Effector CD8-positive, alpha-beta T cell (primary cell): Measurements from ENCODE around the gene IL1B.
"Not testable (repeated sequence)": the region's sequence is repeated elsewhere in the genome, so short reads cannot be mapped to it uniquely, and the experiment has no call there.

Source experiments
- DNase-seq: peaks from one replicate; lab custom pipeline; 2025; lab: John Stamatoyannopoulos, UW

The IL1B gene

DNA sequence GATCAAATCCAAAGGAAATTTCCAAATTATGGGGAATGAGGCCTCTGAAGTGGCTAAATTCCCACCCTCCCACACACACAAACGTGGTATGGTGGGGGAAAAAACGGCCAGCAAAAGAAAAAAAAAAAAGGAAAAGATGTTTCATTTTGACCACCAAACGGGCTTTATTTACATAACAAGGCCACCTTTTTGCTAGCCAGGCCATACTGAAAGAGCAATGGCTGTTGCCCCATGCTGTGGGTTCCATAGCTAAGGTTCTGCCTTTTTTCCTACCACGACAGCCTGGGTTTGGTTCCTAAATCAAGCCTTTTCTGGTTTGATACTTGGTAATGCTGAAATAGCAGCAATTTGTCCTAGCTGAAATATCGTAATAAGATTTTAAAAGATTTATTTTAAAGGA lies 14.0 kb upstream of the IL1B start:
- DNase-seq = no peak

- DNase-seq = no peak
Observed at GRCh38 chr2:112849956-112850355, 13.4 kb upstream of the IL1B start.

- DNase-seq = no peak
Observed at GRCh38 chr2:112848833-112849232, 12.3 kb upstream of the IL1B start.

- DNase-seq = no peak
Observed at GRCh38 chr2:112846031-112846430, 9.5 kb upstream of the IL1B start.

DNA sequence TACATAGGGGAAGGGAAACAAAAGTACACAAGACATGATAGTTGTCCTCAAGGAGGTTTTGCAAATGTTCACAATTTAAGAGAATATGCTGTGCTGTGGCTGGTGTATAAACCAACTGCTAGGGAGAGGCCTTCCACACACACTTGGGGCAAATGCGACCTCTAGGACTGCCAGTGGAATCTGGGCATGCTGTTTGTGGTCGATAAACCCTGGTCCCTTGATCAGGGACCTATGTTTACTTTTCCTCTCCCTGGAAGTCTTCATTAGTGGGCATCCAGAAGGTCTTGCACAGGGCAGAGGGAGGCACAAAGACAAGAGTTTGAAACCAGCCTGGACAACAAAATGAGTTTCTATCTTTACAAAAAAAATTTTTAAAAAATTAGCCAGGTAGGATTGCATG lies 7.3 kb upstream of the IL1B start:
- no peak for DNase-seq

- no peak for DNase-seq
Observed at GRCh38 chr2:112843288-112843687, 6.7 kb upstream of the IL1B start.

DNA sequence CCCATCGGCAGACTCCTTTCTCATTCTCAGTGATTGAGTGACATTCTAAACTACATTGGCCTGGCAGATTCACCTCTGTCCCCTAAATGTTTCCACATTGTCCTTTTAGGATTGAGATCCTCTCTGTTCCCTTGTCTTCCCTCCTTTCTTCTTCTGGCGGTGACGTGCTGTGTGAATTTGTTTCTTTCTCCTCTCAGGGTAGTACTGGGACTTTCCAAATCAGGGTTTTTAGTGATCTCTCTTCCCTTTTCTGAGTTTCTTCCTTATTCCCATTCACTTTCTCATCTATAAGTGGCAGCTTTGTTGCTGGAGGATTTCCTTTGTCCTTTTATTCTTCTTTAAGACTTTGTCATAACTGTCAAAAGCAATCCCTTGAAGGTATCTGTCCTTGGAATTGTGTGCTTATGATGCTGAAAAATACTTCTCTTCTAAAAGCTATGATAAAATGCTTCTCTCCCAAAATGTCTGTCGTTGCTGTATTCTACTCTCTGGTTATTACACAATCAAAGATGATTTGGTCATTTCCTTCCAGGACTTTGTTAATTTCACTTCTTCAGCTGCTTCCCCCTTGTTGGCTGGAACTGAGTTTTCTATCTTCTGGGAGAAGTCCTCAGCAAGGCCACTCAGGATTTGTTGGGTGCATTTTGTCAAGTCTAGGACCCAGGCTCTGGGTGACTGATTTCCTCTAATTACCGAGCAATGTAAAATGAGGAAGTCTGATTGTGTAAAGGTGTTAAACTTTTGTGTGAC lies 4.9 kb upstream of the IL1B start:
- no peak for DNase-seq

GRCh38 chr2:112840068-112840445 lies 3.5 kb upstream of the IL1B start:
- DNase-seq = no peak

GRCh38 chr2:112839407-112840067 lies 3.0 kb upstream of the IL1B start:
- DNase-seq = no peak

- no peak for DNase-seq
Observed at GRCh38 chr2:112836163-112836560, 417 bp downstream of the IL1B start.

GRCh38 chr2:112835536-112836162 lies 930 bp downstream of the IL1B start:
- no peak for DNase-seq

DNA sequence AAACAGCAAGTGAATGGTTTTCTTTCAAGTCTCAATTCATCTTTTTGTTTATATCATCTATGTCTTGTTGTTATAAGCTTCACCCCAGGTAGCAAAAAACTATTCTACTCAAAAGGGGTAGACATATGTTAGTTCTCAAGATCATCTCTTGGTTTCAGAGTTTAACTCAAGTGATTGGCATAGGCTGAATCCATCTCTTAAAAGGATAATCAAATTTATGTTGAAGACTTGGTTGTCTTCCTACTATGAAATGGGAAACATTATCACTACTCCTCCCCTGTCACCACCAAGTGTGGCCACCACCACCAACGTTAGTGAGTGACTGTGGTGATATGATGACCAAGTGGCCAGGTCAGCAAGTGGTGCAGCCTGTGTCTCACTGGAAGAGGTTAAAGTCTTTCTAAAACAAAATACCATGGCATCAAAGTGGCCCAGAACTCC lies 1.5 kb downstream of the IL1B start:
- DNase-seq = no peak

- DNase-seq = no peak
Observed at GRCh38 chr2:112834396-112835037, 2.1 kb downstream of the IL1B start.

GRCh38 chr2:112833976-112834375 lies 2.6 kb downstream of the IL1B start:
- no peak for DNase-seq

DNA sequence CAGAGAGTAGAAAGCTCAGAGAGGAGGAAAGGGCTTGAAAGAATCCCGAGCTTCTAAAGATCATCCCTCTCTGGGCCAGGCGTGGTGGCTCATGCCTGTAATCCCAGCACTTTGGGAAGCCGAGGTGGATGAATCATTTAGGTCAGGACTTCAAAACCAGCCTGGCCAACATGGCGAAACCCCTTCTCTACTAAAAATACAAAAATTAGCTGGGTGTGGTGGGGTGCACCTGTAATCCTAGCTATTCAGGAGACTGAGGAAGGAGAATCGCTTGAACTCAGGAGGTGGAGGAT lies 3.0 kb downstream of the IL1B start:
- DNase-seq = not testable (repeated sequence)

GRCh38 chr2:112832841-112833638 lies 3.5 kb downstream of the IL1B start:
- no peak for DNase-seq

- DNase-seq = no peak
Observed at GRCh38 chr2:112831946-112832840, 4.4 kb downstream of the IL1B start.

DNA sequence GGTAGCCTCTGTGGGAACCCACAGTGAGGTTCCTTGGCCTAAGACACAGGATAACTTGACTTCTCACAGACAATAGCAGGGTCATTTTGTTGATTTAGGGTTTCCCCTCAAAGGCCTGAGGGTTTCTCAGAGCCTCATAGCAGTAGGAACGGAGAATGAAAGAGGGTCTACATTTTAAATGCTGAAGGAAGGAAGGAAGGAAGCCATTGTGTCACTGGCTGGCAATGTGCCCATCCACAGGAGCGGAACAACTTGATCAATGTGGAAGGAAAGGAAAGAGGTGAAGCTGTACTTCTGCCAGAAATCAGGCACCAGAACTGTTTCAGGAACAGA lies 5.1 kb downstream of the IL1B start:
- DNase-seq = no peak

DNA sequence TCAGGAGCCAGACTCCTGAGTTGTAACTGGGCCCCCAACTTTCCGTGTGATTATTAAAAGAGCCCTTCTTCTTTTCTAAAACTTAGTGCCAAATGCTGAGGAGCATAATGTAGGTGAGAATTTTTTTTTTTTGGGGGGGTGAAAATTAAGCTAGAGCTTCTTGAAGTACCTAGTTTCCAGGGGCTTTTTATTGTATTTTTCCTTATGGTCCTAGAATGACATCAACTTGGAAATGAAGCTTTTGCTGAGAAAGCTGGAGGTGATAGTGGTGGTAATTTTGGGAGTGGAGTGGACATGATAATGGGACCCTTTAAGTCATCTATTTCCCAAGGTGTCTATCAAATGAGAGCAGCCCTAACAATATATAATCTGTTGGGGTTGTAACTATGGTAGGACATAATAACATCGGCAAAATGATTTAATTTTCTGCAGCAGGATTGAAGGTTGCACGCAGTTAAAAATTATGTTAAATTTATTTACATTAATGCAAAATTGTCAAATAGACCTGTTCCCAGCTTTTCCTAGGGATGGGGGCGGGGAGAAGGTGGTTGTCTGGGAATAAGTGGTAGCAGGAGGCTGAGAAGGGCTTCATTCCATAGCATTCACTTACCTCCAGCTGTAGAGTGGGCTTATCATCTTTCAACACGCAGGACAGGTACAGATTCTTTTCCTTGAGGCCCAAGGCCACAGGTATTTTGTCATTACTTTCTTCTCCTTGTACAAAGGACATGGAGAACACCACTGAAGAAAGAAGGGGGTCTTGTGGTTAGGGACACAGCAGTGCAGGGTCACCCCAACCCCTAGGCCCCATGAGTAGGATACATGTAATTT lies 5.7 kb downstream of the IL1B start:
- no peak for DNase-seq

DNA sequence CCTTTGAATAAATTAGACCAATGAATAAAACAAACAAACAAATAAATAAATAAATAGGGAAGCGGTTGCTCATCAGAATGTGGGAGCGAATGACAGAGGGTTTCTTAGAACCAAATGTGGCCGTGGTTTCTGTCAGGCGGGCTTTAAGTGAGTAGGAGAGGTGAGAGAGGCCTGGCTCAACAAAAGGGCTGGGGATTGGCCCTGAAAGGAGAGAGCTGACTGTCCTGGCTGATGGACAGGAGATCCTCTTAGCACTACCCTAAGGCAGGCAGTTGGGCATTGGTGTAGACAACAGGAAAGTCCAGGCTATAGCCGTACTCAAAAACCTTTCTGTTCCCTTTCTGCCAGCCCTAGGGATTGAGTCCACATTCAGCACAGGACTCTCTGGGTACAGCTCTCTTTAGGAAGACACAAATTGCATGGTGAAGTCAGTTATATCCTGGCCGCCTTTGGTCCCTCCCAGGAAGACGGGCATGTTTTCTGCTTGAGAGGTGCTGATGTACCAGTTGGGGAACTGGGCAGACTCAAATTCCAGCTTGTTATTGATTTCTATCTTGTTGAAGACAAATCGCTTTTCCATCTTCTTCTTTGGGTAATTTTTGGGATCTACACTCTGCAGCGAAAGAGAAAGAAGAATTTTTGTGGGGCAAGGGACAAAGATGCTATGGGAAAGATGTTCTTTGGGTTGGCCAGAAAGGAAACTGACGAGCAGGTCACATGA lies 6.5 kb downstream of the IL1B start:
- DNase-seq = no peak
